ENCODE data around the gene SFXN5. TPM values are rescaled to one million over a fixed set of nuclear protein-coding genes. Genes with fewer than 3 reads are reported as not detected.

The SFXN5 gene
- total RNA-seq, 4 donors from 2014 or later = 22.9 to 55.4 (median 41.2) TPM

- peak in 1 of 3 donors; percentile 15 for DNase-seq
- no peaks in the 10 kb centered on the region for H3K36me3 ChIP-seq
- no peak overlapping the region for H3K4me3 ChIP-seq
- TF ChIP-seq, protein P1, sequence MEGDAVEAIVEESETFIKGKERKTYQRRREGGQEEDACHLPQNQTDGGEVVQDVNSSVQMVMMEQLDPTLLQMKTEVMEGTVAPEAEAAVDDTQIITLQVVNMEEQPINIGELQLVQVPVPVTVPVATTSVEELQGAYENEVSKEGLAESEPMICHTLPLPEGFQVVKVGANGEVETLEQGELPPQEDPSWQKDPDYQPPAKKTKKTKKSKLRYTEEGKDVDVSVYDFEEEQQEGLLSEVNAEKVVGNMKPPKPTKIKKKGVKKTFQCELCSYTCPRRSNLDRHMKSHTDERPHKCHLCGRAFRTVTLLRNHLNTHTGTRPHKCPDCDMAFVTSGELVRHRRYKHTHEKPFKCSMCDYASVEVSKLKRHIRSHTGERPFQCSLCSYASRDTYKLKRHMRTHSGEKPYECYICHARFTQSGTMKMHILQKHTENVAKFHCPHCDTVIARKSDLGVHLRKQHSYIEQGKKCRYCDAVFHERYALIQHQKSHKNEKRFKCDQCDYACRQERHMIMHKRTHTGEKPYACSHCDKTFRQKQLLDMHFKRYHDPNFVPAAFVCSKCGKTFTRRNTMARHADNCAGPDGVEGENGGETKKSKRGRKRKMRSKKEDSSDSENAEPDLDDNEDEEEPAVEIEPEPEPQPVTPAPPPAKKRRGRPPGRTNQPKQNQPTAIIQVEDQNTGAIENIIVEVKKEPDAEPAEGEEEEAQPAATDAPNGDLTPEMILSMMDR (IDR thresholded peaks at IDR 0.05) = no peak
- no peak for TF ChIP-seq POLR2A (IDR thresholded peaks at IDR 0.05)
- no peaks in the 10 kb centered on the region for H3K4me1 ChIP-seq
- H3K27me3 ChIP-seq = no peaks in the 10 kb centered on the region
- H3K9me3 ChIP-seq = no peaks in the 10 kb centered on the region
- H3K27ac ChIP-seq = no peak overlapping the region
These were observed 107.9 kb downstream of the SFXN5 start for GRCh38 chr2:72963423-72964145.

DNA sequence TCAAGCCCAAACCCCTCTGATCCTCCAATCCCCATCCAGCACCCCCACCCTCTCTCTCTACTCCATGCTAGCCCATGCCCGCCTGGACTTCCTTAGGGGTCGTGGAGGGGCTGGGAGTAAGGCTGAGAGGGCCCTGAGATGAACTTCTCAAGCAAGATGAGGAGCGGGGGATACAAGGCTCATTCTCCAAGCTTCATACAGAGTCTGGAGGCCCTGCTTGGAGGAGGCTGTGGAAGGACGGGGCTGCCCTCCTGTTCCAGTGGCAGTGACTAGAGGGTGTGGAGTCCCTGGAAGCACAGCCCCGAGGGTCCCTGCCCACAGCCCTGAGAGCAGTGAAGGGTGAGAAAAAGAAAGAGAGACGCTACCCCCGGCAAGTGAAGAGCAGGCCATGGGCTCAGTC lies 108.6 kb downstream of the SFXN5 start:
- Histone ChIP-seq H3K4me3 (no peak overlapping the region), H3K9me3 (no peaks in the 10 kb centered on the region), H3K27ac (no peak overlapping the region), H3K4me1 (no peaks in the 10 kb centered on the region), H3K36me3 (no peaks in the 10 kb centered on the region), H3K27me3 (no peaks in the 10 kb centered on the region)
- peak in 1 of 3 donors; percentile 22 for DNase-seq
- TF ChIP-seq, protein P1 (IDR thresholded peaks at IDR 0.05) = no peak
- TF ChIP-seq POLR2A (IDR thresholded peaks at IDR 0.05) = no peak

- Histone ChIP-seq H3K4me3 (no peak overlapping the region), H3K27ac (no peak overlapping the region), H3K27me3 (no peaks in the 10 kb centered on the region), H3K9me3 (no peaks in the 10 kb centered on the region), H3K36me3 (no peaks in the 10 kb centered on the region), H3K4me1 (no peaks in the 10 kb centered on the region)
- no peak for TF ChIP-seq POLR2A (IDR thresholded peaks at IDR 0.05)
- TF ChIP-seq, protein P1 (IDR thresholded peaks at IDR 0.05) = no peak
- DNase-seq = no peak
These were observed 109.6 kb downstream of the SFXN5 start for GRCh38 chr2:72961853-72962468.

- DNase-seq = no peak
- Histone ChIP-seq H3K27me3 (no peaks in the 10 kb centered on the region), H3K4me3 (no peak overlapping the region), H3K36me3 (no peaks in the 10 kb centered on the region), H3K27ac (no peak overlapping the region), H3K4me1 (no peaks in the 10 kb centered on the region), H3K9me3 (no peaks in the 10 kb centered on the region)
- TF ChIP-seq POLR2A (IDR thresholded peaks at IDR 0.05) = no peak
- TF ChIP-seq, protein P1 (IDR thresholded peaks at IDR 0.05) = no peak
These were observed 110.3 kb downstream of the SFXN5 start for GRCh38 chr2:72961036-72961720.

GRCh38 chr2:72959995-72960981 lies 111.2 kb downstream of the SFXN5 start:
- TF ChIP-seq, protein P1 (IDR thresholded peaks at IDR 0.05) = no peak
- TF ChIP-seq POLR2A (IDR thresholded peaks at IDR 0.05) = no peak
- no peaks in the 10 kb centered on the region for H3K27me3 ChIP-seq
- no peaks in the 10 kb centered on the region for H3K36me3 ChIP-seq
- H3K4me1 ChIP-seq = no peaks in the 10 kb centered on the region
- DNase-seq = no peak
- no peak overlapping the region for H3K4me3 ChIP-seq
- no peak overlapping the region for H3K27ac ChIP-seq
- no peaks in the 10 kb centered on the region for H3K9me3 ChIP-seq

All from Peyer's patch (tissue), 4 donors.